Measurements from ENCODE around the gene SMCP. TPM values are rescaled to one million over a fixed set of nuclear protein-coding genes. Genes with fewer than 3 reads are reported as not detected.

The SMCP gene
- total and polyA plus RNA-seq, 2 experiments from 2014 or later = not detected

GRCh38 chr1:152919071-152919470 is 40.9 kb downstream of the SMCP start (continued):
- no peak for TF ChIP-seq ZNF462 (CRISPR knock-in tag; IDR thresholded peaks at IDR 0.05)
- TF ChIP-seq JUNB (IDR thresholded peaks at IDR 0.05; ENCODE audit: unreplicated experiment) = no peak
- no peak for TF ChIP-seq ETS1 (IDR thresholded peaks at IDR 0.05)
- no peak for TF ChIP-seq STAT1 (IDR thresholded peaks at IDR 0.05; ENCODE audit: unreplicated experiment)
- TF ChIP-seq POLR2AphosphoS5 (IDR thresholded peaks at IDR 0.05; ENCODE audit: low read depth) = no peak
- no peak for TF ChIP-seq ZNF331 (CRISPR knock-in tag; IDR thresholded peaks at IDR 0.05; ENCODE audit: low read depth)
- TF ChIP-seq CTCF (conservative IDR thresholded peaks at IDR 0.05; ENCODE audit: low read depth in 2 of 2) = no peak
- no peak for TF ChIP-seq EZH2phosphoT487 (IDR thresholded peaks at IDR 0.05; ENCODE audit: unreplicated experiment)
- TF ChIP-seq ZNF114 (CRISPR knock-in tag; IDR thresholded peaks at IDR 0.05) = no peak
- no peak for TF ChIP-seq EZH2 (IDR thresholded peaks at IDR 0.05; ENCODE audit: low read depth, unreplicated experiment)
